IPS-15b (cell line): Measurements from ENCODE around the gene GJA1.
"Not testable (repeated sequence)": the region's sequence is repeated elsewhere in the genome, so short reads cannot be mapped to it uniquely, and the experiment has no call there.

ENCODE experiments used
- H3K27me3 ChIP-seq: one replicate; pipeline ENCODE4 v1.6.1; 2013; ENCODE audit warnings: low read length; ENCODE audit not compliant: control insufficient read depth, insufficient read depth
- H3K36me3 ChIP-seq: one replicate; pipeline ENCODE4 v1.6.1; 2013; ENCODE audit warnings: low read length; ENCODE audit not compliant: control insufficient read depth, insufficient read depth
- H3K4me1 ChIP-seq: one replicate; pipeline ENCODE4 v1.6.1; 2013; ENCODE audit warnings: mild to moderate bottlenecking, low read length; ENCODE audit not compliant: control insufficient read depth, insufficient read depth
- H3K4me3 ChIP-seq: one replicate; pipeline ENCODE4 v1.5.1; 2013; ENCODE audit warnings: low read depth, low read length
- H3K9ac ChIP-seq: one replicate; pipeline ENCODE4 v1.6.1; 2013; ENCODE audit warnings: low read depth, mild to moderate bottlenecking, low read length
- H3K9me3 ChIP-seq: one replicate; pipeline ENCODE4 v1.6.1; 2013; ENCODE audit warnings: mild to moderate bottlenecking, low read length; ENCODE audit not compliant: control insufficient read depth, insufficient read depth

Gene GJA1

GRCh38 chr6:121439475-121439874 lies 4.0 kb downstream of the GJA1 start:
- Histone ChIP-seq H3K9me3 (no peaks in the 10 kb centered on the region), H3K36me3 (peaks cover 14% of the 10 kb centered on the region), H3K27me3 (no peaks in the 10 kb centered on the region), H3K4me1 (peaks cover 17% of the 10 kb centered on the region), H3K9ac (peak overlapping the region; percentile 56), H3K4me3 (peak overlapping the region; percentile 87)

GRCh38 chr6:121439926-121440325 lies 4.5 kb downstream of the GJA1 start:
- H3K36me3 ChIP-seq = peaks cover 14% of the 10 kb centered on the region
- no peaks in the 10 kb centered on the region for H3K9me3 ChIP-seq
- H3K27me3 ChIP-seq = no peaks in the 10 kb centered on the region
- H3K9ac ChIP-seq = peak overlapping the region; percentile 56
- H3K4me3 ChIP-seq = peak overlapping the region; percentile 87
- H3K4me1 ChIP-seq = peaks cover 13% of the 10 kb centered on the region

GRCh38 chr6:121441477-121441876 lies 6.0 kb downstream of the GJA1 start:
- Histone ChIP-seq H3K4me1 (peaks cover 17% of the 10 kb centered on the region), H3K9ac (peak overlapping the region; percentile 40), H3K4me3 (peak overlapping the region; percentile 45), H3K27me3 (no peaks in the 10 kb centered on the region), H3K36me3 (peaks cover 22% of the 10 kb centered on the region), H3K9me3 (no peaks in the 10 kb centered on the region)

- no peaks in the 10 kb centered on the region for H3K27me3 ChIP-seq
- H3K9me3 ChIP-seq = no peaks in the 10 kb centered on the region
- peaks cover 33% of the 10 kb centered on the region for H3K36me3 ChIP-seq
- H3K4me3 ChIP-seq = peak overlapping the region; percentile 45
- H3K9ac ChIP-seq = peak overlapping the region; percentile 41
- peaks cover 17% of the 10 kb centered on the region for H3K4me1 ChIP-seq
These were observed 7.1 kb downstream of the GJA1 start for GRCh38 chr6:121442576-121442975.

GRCh38 chr6:121443971-121444541 lies 8.6 kb downstream of the GJA1 start:
- Histone ChIP-seq H3K36me3 (peaks cover 41% of the 10 kb centered on the region), H3K27me3 (no peaks in the 10 kb centered on the region), H3K9me3 (no peaks in the 10 kb centered on the region), H3K9ac (no peak overlapping the region), H3K4me3 (peak overlapping the region; percentile 5), H3K4me1 (peaks cover 17% of the 10 kb centered on the region)

GRCh38 chr6:121446705-121447104 lies 11.3 kb downstream of the GJA1 start:
- H3K4me1 ChIP-seq = peaks cover 13% of the 10 kb centered on the region
- H3K27me3 ChIP-seq, H3K9me3 ChIP-seq, H3K4me3 ChIP-seq, H3K9ac ChIP-seq: not testable (repeated sequence)
- H3K36me3 ChIP-seq = peaks cover 38% of the 10 kb centered on the region

GRCh38 chr6:121447746-121448145 lies 12.3 kb downstream of the GJA1 start:
- not testable (repeated sequence) for H3K4me3 ChIP-seq, H3K27me3 ChIP-seq, H3K9ac ChIP-seq, H3K9me3 ChIP-seq, H3K4me1 ChIP-seq
- H3K36me3 ChIP-seq = peaks cover 34% of the 10 kb centered on the region

- H3K36me3 ChIP-seq = peaks cover 30% of the 10 kb centered on the region
- H3K27me3 ChIP-seq, H3K4me3 ChIP-seq, H3K4me1 ChIP-seq, H3K9ac ChIP-seq, H3K9me3 ChIP-seq: not testable (repeated sequence)
These were observed 13.1 kb downstream of the GJA1 start for GRCh38 chr6:121448528-121448927.

- no peak overlapping the region for H3K4me3 ChIP-seq
- H3K4me1 ChIP-seq = peaks cover 4% of the 10 kb centered on the region
- H3K9me3 ChIP-seq = no peaks in the 10 kb centered on the region
- H3K27me3 ChIP-seq = no peaks in the 10 kb centered on the region
- H3K36me3 ChIP-seq = peaks cover 28% of the 10 kb centered on the region
- no peak overlapping the region for H3K9ac ChIP-seq
These were observed 13.9 kb downstream of the GJA1 start for GRCh38 chr6:121449331-121449730.

- H3K4me1 ChIP-seq = peaks cover 4% of the 10 kb centered on the region
- H3K9me3 ChIP-seq = no peaks in the 10 kb centered on the region
- peaks cover 27% of the 10 kb centered on the region for H3K36me3 ChIP-seq
- no peaks in the 10 kb centered on the region for H3K27me3 ChIP-seq
- no peak overlapping the region for H3K9ac ChIP-seq
- no peak overlapping the region for H3K4me3 ChIP-seq
These were observed 14.8 kb downstream of the GJA1 start for GRCh38 chr6:121450242-121450641.

- H3K36me3 ChIP-seq = peaks cover 21% of the 10 kb centered on the region
- H3K4me1 ChIP-seq = peaks cover 2% of the 10 kb centered on the region
- H3K9ac ChIP-seq = no peak overlapping the region
- no peaks in the 10 kb centered on the region for H3K27me3 ChIP-seq
- no peak overlapping the region for H3K4me3 ChIP-seq
- no peaks in the 10 kb centered on the region for H3K9me3 ChIP-seq
These were observed 15.8 kb downstream of the GJA1 start for GRCh38 chr6:121451250-121451649.

- no peaks in the 10 kb centered on the region for H3K27me3 ChIP-seq
- H3K36me3 ChIP-seq = peaks cover 5% of the 10 kb centered on the region
- H3K9ac ChIP-seq = no peak overlapping the region
- H3K4me1 ChIP-seq = no peaks in the 10 kb centered on the region
- no peak overlapping the region for H3K4me3 ChIP-seq
- H3K9me3 ChIP-seq = no peaks in the 10 kb centered on the region
These were observed 17.7 kb downstream of the GJA1 start for GRCh38 chr6:121453191-121453590.
